Renal cortical epithelial cell (primary cell): ENCODE data around the gene FN1. TPM values are rescaled to one million over a fixed set of nuclear protein-coding genes. Genes with fewer than 3 reads are reported as not detected.
A peak's percentile ranks its signal among the peaks of the same experiment; 100 is the strongest.

Experiments
- DNase-seq: peaks from one replicate; pipeline ENCODE4 v3.0.0-alpha.2; 2011; ENCODE audit warnings: low read depth
- total RNA-seq: library from RNA; depleted of rRNA; stranded (reverse); fragments of >200 nt; gene quantifications from 2 replicates; pipeline ENCODE4 v1.2.3, GENCODE V29; 2014

The FN1 gene
- 4,728 and 9,084 TPM in 2 replicates for total RNA-seq

DNA sequence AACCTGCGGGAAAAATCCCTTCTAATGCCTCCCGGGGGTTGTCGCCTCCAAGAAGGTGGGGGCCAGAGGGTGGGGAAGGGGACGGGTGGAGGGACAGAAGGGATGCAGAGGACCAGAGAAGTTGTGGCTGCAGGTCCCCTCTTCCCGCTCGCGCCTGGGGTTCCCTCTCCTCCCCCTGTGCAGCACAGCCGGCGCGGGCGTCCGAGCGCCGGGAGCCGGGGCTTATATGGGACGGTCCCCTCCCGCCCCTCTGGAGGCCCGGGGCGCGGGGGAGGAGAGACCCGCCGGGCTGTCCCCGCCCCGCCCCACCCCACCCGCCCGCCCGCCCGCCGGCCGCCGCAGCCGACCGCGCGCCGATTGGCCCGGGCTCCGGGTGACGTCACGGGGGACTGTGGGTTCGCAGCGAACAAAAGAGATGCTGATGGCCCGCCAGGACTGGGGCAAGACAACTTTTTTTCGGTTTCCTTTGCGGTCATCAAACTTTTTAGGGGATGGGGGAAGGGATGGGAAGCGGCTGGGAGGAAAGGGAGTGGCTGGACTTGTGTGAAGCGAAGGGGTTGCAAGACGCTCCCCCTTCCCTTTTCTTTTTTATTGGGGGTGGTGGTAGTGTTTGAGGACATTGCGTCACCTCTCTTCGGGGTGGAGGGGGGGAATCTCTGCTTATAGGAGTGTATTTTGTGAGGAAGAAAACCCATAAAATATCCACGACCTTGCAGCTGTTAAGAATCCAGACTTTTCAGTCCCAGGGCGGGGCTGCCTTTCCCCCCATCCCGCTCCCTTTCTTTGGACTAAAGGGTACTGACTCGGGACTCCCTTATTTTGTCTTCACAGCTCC is at the start of gene FN1:
Gene FN1, minus strand, starts transcription at position 199 of the 835 bp plus-strand sequence. CDS start 266 bp downstream, outside the sequence.
- peak; percentile 79 for DNase-seq

DNA sequence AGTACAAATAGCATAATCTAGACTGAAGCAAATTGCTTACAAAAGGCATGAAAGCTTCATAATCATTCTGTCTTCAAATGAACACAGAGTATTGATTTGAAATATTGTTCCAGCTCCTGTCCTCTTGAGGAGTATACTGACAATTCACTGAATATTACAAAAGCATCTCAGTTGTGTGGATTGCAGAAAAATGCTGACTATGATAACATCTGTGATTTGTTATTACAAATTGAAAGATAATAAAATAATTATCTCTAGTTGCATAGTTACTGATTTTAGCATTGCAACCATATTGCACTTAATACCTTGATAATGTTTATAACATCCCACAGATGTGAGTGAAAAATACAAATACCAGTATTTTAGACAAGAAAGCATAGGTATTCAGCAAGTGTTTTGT is 49.2 kb upstream of the FN1 start:
- DNase-seq = no peak

DNA sequence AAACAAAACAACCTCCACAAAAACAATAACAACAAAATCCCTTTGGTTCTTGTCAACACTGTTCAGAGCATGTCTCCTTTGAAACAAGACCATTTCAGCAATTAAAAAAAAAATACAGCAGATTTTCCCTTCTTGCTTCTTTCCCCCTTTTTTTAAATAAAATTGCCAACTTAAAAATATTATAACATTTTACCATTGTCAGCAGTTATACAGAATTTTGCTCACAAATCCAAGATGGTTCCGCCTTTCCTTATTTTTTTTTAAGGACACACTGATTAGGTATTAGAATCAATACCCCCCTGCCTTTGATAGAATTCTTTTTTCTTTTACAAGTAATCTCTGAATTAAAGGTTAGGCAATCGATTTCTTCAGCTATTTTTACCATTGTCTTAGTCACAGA is 48.7 kb upstream of the FN1 start:
- DNase-seq = no peak

DNA sequence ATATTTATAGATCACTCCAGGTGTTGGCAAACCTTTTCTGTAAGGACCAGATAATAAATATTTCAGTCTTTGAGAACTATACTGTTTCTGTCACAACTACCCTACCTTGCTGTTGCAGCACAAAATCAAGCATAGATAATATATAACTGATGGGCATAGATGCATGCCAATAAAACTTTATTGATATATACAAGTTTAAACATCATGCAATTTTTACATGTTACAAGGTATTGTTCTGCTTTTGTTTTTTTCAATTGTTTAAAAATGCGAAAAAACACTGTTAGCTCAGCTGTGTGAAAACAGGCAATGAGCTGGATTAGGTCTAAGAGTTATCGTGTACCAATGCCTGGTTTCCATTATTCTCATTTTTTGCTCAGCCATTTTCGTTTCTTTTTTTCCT is 47.6 kb upstream of the FN1 start:
- DNase-seq = no peak

DNA sequence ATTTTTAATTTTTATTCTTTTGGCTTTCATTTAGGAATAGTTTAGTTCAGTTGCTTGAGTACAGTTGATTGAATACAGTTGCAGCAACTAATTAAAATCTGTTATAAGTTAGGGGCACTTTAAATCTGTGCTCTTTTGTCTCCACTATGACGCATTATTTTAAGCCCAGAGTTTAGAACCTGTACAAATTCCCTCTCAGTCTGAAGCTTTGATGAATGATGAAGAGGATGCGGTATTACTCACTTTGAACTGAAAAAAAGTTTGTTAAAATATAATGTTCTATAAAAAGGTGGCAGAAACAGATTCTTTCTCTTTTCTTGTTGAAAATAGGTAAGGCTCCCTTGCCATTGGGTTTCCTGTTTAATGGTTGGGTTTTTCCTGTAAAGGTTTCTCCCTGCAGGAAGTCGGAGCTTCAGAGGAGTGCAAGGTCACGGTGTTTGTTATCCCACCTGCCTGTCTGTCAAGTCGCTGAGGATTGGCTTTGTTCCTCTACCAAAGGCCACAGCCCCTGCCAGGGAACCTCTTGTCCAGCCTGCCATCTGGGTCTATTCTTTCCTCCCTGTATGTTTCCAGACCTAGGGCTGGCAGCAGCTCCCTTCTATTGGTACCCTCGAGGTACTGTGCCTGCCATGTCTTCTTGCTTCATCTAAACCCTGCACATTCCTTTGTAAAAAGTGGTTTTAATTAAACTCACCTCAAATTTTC is 43.8 kb upstream of the FN1 start:
- no peak for DNase-seq

DNA sequence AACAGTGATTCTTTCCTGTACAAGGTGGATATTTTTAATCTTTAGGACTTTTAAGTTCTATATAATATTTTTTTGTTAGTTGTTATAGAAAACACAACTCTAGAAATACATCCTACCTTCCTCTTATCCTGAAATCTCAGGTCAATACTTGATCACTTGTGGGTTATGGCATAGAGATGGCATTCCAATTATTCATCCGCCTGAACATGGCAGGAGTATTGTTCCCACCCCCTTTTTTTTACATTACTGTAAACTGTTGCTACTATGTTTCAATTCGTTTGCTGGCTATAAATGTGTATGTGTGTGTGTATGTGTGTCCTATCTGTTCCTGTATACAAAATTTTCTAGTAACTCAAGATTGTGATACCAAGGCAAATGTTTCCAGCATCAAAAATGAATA is 43.3 kb upstream of the FN1 start:
- DNase-seq = no peak

DNA sequence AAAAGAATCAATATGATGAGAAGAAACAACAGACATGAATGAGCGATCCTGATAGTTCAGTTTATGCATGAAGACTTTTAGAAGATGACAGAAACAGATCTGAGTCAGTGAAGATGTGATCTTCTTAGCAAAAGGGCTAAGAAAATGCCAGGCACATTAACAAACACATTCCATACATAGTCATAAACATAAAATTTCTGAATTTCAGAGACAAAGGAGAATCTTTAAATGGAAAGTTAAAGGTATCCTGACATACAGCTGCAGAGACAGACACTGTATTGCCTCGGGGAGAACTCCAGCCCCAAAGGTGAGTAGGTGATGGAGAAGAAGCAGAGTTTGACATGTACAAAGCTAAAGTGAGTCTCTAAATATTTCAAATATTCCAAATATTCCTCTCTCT is 40.6 kb upstream of the FN1 start:
- no peak for DNase-seq

DNA sequence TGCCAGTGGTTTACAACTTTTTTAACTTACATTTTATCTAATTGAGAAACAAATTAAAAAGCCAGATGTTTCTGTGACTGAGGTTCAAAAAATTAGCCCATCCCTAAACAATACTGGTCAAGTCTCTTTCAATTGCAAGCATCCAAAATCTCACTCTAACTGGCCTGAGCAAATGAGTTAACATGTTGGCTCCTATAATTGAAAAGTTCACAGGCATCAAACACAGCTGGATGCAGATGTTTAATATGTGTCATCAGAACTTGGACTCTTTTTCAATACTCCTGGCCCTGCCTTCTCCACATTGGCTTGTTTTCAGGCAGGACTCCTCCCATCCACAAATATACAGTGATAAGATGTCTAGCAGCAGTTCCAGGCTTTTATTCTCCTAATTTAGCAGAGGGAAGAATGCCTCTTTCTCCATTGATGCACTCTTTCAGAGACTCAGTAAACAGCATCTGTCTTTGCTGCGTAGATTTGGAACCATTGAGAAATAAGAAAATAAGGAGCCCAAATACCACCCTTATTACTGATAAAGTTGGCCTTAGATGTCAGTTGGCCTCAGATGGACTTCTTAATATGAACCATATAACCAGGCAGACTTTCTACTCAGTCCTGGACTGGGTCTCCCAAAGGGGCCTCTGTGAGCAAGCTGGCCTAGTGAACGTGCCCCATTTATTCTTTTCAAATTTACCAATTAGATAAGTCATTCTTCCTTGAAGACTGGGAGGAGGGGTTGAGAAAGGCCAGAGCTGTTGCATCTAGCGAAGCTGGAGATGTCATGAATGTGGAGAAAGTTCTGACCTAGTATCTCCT is 30.4 kb upstream of the FN1 start:
- DNase-seq = no peak

DNA sequence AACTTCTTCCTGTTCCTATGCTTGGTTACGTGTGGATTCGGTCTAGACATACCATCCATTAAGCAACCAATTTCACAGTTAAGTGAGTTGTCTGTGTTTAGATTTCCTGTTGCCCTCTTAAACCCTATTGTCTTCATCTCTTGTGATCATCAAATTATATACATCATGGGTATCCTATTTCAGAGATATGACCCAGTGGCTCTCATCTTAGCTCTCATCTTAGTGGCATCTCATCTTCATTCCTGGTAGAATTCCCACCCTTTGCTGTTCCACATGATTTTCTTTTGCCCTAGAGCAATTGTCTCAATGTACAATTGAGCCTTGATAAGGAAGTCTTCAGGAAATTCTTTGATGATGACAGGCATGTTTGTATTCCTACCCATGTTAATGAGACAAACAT is 29.4 kb upstream of the FN1 start:
- DNase-seq = peak; percentile 47

DNA sequence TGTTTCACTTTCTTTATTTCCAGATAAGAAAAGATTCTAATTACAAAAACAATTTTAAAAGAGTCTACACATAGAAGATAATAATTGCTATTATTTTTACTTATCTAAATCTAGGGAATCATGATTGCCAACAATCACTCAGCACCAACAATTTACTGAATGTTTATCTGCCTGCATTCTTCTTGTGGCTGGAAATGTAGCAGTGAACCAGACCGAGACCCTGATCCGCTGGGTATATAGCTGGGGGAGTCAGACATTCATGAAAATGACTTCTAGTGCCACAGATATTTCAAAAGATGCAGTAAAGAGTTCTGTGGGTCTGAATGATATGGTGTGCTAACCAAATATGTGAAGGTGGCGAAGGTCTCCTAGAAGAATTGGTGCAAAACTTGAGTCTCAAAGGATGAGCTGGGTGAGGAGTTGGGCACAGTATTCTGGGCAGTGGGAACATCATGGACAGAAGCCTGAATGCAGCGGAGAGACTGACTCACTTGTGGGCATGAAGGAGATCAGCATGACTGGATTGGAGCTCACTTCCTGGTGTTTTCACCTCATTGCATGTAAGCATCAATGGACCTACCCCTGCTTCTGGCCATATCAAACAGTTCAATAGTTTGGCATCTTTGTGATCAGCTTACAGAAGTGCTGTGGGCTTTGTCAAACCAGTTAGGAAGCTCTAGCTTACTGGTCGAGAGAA is 26.1 kb upstream of the FN1 start:
- peak; percentile 72 for DNase-seq

DNA sequence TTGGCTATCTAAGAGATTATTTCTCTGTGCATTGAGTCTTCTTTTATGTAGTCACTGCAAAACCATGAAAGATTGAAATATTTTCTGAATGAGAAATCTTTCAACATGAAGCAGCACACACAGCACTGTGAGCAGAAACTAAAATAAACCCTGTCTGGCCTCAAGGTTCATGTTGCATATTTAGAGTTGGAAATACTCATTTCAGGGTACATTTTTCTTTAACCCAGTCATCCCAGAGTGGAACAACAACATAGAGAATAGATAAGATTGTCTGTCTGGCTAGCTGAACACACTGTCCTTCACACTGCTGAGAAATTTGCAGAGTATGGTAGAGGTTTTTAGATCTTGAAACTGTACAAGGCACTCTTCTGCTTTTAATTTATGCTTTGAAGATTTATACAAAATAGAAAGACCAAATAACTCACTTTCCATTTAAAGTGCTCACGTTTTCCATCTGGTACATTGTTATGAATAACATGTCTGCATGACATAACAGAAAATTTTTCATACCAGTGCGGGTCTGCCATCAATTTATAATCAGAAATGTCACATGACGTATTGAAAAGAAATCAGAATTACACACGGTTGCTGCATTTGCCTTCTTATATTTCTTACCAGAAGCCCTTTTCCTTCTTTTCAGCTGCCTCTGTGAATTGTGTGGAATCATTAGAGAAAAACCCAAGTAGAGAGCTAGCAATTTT is 25.0 kb upstream of the FN1 start:
- DNase-seq = peak; percentile 38

DNA sequence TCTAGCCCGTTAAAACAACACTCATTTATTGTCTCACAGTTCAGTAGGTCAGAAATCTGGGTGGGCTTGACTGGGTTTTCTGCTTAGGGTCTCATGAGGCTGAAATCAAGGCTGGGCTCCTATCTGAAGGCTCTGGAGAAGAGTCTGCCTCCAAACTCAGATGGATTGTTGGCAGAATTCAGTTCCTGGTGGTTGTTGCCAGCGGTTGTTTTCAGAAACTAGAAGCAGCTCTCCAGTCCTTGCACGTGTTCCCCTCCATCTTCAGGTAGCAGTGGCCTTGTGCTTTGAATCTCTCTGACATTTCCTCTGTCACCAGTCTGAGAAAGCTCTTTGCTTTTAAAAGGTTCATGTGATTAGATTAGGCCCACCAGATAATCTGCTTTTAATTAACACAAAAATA is 20.1 kb upstream of the FN1 start:
- no peak for DNase-seq

DNA sequence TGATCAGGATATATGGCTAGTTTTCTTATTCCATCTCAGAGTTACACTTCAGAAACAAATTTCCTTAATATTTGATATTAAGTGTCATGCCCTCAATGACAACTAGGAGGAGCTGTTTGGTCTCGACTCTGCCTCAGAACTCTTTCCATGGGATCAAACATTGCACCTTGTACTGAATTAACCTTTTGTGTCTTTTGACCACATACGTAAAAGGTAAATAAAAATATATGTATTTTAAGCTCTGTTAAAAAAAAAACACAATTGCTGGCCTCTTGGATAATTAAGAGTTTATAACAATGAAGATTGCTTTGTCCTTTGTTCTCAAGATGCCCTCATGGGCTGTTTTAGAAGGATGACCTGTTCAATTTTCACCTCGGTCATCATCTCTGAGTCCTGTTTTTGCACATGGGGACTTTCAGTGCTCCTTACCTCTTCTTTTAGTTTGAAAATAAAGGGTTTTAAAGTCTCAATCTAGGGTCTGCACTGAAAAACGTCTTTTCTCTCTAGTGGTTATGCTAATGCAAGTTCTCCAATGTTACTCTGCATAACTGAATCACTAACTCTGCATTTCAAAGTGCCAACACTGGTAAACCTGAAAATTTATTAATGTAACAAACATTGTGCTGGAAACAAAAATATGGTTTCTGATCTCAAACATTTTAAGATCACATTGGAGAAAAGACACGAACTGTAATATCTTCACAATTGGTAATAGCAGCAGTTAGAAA is 18.8 kb upstream of the FN1 start:
- DNase-seq = no peak

DNA sequence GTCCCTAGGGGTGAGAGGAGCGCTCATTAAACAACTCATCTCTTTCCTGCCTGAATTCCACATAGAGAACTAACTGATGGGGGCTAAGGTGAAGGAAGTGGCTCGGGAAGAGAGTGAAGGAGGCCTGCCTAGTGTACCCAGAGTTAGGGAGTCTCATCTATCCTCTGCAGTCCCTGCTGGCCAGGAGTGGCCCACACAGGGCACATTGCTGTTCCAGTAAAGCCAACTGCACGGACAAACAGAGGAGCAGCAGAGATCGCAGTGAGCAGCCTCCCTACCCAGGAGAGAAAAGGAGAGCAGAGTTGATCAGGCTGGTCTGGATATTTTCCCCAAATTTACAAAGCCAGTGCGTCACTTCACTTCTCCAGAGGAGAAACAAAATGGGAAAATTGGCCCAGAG is 16.9 kb upstream of the FN1 start:
- no peak for DNase-seq

DNA sequence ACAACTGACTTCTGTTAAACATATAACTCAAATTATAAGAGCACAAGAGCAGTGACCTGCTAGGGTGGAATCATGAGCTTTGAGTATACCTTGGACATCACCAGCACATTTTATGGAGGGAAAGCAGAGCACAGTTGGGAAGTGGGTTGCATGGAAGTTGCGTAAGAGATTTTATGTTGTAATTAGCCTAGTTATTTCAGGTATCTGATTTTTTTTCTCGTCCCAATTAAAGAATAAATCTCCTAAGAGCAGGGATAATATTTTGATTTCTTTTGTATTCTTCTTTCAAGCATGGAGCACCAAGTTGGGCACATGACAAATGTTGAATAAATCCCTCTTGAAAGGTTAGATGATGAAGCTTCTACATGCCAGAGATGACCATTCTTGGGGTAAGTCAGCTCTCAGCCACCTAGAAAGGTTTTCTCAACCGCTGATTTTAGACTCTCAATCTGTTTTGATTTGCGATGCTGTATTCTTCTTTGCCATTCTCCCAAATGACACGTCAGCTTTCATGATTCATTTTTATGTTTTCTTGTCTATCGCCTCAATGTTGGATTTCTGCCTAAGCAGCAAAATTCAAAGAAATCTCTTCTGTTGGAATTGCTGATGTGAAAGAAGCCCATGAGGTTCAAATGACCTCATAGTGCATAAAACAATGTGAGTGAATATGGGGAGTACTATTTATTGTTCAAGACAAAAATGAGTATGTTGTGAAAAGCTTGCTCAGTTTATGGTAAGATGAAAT is 15.3 kb upstream of the FN1 start:
- DNase-seq = no peak

DNA sequence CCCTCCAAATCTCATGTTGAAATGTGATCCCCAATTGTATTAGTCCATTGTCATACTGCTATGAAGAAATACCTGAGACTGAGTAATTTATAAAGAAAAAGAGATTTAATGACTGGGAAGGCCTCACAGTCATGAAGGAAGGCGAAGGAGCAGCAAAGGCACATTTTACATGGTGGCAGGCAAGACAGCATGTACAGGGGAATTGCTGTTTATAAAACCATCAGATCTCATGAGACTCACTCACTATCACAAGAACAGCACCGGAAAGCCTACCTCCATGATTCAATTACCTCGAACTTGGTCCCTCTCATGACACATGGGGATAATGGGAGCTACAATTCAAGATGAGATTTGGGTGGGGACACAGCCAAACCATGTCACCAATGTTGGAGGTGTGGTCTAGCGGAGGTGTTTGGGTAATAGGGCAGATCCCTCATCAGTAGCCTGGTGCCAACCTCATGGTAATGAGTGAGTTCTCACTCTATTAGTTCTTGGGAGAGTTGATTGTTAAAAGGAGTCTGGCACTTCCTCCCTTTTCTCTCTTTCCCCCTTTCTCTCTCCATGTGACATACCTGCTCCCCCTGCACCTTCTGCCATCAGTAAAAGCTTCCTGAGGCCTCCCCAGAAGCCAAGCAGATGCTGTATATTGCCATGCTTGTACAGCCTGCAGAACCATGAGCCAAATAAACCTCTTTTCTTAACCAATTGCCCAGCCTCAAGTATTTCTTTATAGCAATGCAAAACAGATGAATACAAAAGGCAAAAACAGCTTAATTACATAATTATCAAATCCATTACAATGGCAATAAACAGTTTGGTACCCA is 14.5 kb upstream of the FN1 start:
- DNase-seq = no peak

DNA sequence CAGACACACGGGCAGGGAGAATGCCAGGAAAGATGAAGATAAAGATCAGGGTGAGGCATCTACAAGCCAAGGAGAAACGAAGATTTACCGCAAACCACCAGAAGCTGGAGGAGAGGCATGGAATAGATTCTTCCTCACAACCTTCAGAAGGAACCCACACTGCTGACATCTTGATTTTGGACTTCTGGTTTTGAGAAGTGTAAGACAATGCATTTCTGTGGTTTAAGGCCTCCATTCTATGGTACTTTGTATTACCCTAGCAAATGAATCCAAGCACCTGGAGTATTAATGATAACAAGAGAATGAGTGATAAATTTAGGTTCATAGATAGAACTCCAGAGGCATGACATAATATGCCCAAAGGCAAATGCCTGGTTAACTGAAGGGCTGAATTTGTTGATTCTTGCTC is 11.8 kb upstream of the FN1 start:
- DNase-seq = no peak

DNA sequence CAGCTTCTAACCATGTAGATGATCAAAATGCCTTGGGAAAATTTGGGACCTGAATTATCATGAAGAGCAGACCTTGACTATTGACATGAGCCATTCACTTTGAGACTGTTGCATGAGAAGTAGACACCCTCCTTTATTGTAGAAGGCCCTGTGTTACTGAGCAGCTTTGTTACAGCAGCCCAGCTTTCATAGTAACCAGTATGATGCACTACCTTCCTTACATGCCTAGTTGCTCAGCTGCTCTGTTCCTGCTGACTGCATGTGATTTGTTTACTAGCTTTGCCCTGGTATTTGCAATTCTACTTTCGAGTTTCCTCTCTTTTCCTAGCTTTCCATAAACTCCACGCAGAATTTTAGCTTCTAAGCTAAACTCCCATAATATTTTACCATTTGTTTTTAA is 11.2 kb upstream of the FN1 start:
- no peak for DNase-seq

DNA sequence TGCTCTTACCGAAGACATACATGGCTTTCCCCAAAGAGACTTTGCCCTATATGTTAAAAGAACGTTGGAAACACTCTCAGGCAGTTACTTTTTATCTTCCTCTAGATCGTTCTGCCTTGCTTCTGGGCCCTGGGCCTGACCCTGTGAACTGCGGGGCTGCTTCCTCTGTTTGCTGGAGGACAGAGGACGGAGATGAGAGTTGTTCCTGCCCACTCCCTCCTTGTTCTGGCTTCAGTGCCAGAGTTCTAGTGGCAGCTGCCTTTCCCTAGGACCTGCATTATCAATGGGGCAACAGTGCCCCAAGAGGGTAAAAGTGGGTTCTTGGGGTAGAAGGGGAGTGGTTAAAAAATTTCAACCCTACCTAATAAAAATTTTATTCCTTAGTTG is 6.5 kb upstream of the FN1 start:
- DNase-seq = no peak
